SU-DHL-6 (cell line): Measurements from ENCODE around the gene PSORS1C1.
"Not testable (repeated sequence)": the region's sequence is repeated elsewhere in the genome, so short reads cannot be mapped to it uniquely, and the experiment has no call there.

ENCODE experiments used
- H2AFZ ChIP-seq: fragments of 200-600 bp; sonication (generic); 2 replicates; pipeline ENCODE4 v1.6.1; 2014; ENCODE audit warnings: low read depth, mild to moderate bottlenecking, moderate library complexity, mixed read lengths, antibody characterized with exemption, low read length; ENCODE audit not compliant: severe bottlenecking
- H3F3A ChIP-seq: fragments of 200-600 bp; shearing (Covaris generic); 2 replicates; pipeline ENCODE4 v1.6.0; 2016; ENCODE audit warnings: antibody characterized with exemption, mild to moderate bottlenecking; ENCODE audit not compliant: insufficient read depth
- H3K27ac ChIP-seq: fragments of 200-600 bp; sonication (generic); 2 replicates; pipeline ENCODE4 v1.5.1; 2016; ENCODE audit warnings: low read depth, mild to moderate bottlenecking, low read length, moderate library complexity, mixed read lengths
- H3K27me3 ChIP-seq: fragments of 200-600 bp; sonication (generic), shearing (Covaris generic); 2 replicates; pipeline ENCODE4 v1.6.0; 2014; ENCODE audit warnings: mild to moderate bottlenecking, low read length
- H3K36me3 ChIP-seq: fragments of 200-600 bp; sonication (generic); 2 replicates; pipeline ENCODE4 v1.6.1; 2014; ENCODE audit warnings: mild to moderate bottlenecking, low read length, mixed read lengths
- H3K4me2 ChIP-seq: fragments of 300-600, 200-600 bp; shearing (Covaris generic), sonication (generic); 2 replicates; pipeline ENCODE4 v1.6.0; 2014; ENCODE audit warnings: low read length, low read depth, mild to moderate bottlenecking; ENCODE audit not compliant: poor library complexity, severe bottlenecking
- H3K4me3 ChIP-seq: fragments of 200-600 bp; sonication (generic); 2 replicates; pipeline ENCODE4 v1.5.1; 2014; ENCODE audit warnings: antibody characterized with exemption, low read length, mild to moderate bottlenecking, mixed read lengths; ENCODE audit not compliant: insufficient read depth, poor library complexity, severe bottlenecking
- H3K79me2 ChIP-seq: fragments of 200-600 bp; sonication (generic); 2 replicates; pipeline ENCODE4 v1.6.1; 2014; ENCODE audit warnings: mild to moderate bottlenecking, low read length, moderate library complexity; ENCODE audit not compliant: insufficient read depth
- H3K9ac ChIP-seq: fragments of 200-600 bp; sonication (generic); 2 replicates; pipeline ENCODE4 v1.7.0; 2014; ENCODE audit warnings: mild to moderate bottlenecking, low read length
- H3K9me2 ChIP-seq: fragments of 200-600 bp; sonication (generic); replicated peaks from 2 replicates; pipeline ENCODE4 v1.6.1; 2014; ENCODE audit warnings: low read length; ENCODE audit not compliant: insufficient read depth
- H3K9me3 ChIP-seq: fragments of 200-600 bp; sonication (generic); 2 replicates; pipeline ENCODE4 v1.6.1; 2014; ENCODE audit warnings: low read length, mixed read lengths; ENCODE audit not compliant: insufficient read depth
- H4K20me1 ChIP-seq: fragments of 200-600 bp; sonication (generic); 2 replicates; pipeline ENCODE4 v1.6.1; 2014; ENCODE audit warnings: low read depth, mild to moderate bottlenecking, antibody characterized with exemption, low read length, moderate library complexity, mixed read lengths
- EZH2phosphoT487 ChIP-seq: fragments of 200-600 bp; sonication (generic), shearing (Covaris generic); conservative IDR thresholded peaks from 2 replicates; pipeline ENCODE4 v1.6.1; 2018; ENCODE audit warnings: mild to moderate bottlenecking, antibody characterized with exemption, low read length, moderate library complexity, mixed read lengths
- TF ChIP-seq, protein P1 (sequence below): fragments of 200-600 bp; sonication (generic); IDR thresholded peaks from one replicate; pipeline ENCODE4 v1.5.1; 2017; ENCODE audit warnings: antibody characterized with exemption, mild to moderate bottlenecking, low read length, moderate library complexity; ENCODE audit not compliant: insufficient read depth, poor library complexity, severe bottlenecking

Gene PSORS1C1, protein sequence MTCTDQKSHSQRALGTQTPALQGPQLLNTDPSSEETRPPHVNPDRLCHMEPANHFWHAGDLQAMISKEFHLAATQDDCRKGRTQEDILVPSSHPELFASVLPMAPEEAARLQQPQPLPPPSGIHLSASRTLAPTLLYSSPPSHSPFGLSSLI

DNA sequence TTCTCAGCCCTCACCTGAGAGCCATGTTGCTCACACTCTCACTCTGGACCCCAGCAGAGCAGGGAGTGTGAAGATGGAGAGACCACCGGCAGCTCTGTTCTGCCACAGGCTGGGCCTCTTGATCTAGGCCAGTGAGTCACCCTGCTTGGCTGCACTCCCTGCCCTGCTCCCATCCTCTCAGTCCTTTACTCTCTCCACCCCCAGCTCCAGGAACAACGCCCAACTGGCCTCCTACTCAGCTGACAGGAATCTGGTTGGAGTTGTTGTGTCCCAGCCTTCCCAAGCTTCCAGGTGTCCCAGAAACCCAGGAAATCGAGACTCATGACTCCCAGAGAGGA is at the start of gene PSORS1C1:
PSORS1C1 (plus strand) TSS at position 260 of the 338 bp plus-strand sequence. CDS start 14,833 bp downstream, outside the sequence.
- TF ChIP-seq, protein P1, sequence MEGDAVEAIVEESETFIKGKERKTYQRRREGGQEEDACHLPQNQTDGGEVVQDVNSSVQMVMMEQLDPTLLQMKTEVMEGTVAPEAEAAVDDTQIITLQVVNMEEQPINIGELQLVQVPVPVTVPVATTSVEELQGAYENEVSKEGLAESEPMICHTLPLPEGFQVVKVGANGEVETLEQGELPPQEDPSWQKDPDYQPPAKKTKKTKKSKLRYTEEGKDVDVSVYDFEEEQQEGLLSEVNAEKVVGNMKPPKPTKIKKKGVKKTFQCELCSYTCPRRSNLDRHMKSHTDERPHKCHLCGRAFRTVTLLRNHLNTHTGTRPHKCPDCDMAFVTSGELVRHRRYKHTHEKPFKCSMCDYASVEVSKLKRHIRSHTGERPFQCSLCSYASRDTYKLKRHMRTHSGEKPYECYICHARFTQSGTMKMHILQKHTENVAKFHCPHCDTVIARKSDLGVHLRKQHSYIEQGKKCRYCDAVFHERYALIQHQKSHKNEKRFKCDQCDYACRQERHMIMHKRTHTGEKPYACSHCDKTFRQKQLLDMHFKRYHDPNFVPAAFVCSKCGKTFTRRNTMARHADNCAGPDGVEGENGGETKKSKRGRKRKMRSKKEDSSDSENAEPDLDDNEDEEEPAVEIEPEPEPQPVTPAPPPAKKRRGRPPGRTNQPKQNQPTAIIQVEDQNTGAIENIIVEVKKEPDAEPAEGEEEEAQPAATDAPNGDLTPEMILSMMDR, result no peak
- TF ChIP-seq EZH2phosphoT487, result no peak
- no peak within 1 kb of the TSS for H3K27ac ChIP-seq
- no peaks in the 10 kb centered on the region for H4K20me1 ChIP-seq
- H3K9me3 ChIP-seq, result no peaks in the 10 kb centered on the region
- no peak within 1 kb of the TSS for H3K4me3 ChIP-seq
- no peak within 1 kb of the TSS for H3K4me2 ChIP-seq
- H3F3A ChIP-seq, result no peaks in the 10 kb centered on the region
- no peaks in the 10 kb centered on the region for H3K9me2 ChIP-seq
- no peak within 1 kb of the TSS for H2AFZ ChIP-seq
- H3K36me3 ChIP-seq, result no peaks in the 10 kb centered on the region
- no peaks in the 10 kb centered on the region for H3K27me3 ChIP-seq
- no peak within 1 kb of the TSS for H3K9ac ChIP-seq
- no peaks in the 10 kb centered on the region for H3K79me2 ChIP-seq

DNA sequence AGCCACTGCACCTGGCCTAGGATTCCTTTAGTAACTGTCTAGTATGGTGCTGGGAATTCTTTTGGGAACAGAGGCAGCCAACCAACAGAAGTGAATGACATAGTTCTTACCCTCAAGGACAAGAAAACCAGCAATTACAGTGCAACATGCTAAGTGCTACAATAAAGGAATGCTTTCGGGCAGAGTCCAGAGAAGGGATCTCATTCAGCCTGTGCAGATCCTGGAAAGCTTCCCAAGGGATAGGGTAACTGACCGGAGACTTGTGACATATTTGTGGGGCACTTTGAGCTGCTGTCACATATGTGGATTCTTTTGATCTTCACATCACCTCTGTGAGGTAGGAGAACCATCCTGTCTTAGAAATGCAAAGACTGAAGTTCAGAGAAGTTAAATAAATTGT is 49.0 kb upstream of the PSORS1C1 start:
- TF ChIP-seq EZH2phosphoT487, result no peak
- TF ChIP-seq, protein P1, result no peak
- H3K9me2 ChIP-seq, result no peaks in the 10 kb centered on the region
- H3K79me2 ChIP-seq, result no peaks in the 10 kb centered on the region
- H2AFZ ChIP-seq, result no peak overlapping the region
- 0 out of 2 replicates have a peak, but pooled peaks cover 4% of the 10 kb centered on the region for H3K27me3 ChIP-seq
- no peak overlapping the region for H3K4me3 ChIP-seq
- no peaks in the 10 kb centered on the region for H4K20me1 ChIP-seq
- no peaks in the 10 kb centered on the region for H3F3A ChIP-seq
- no peak overlapping the region for H3K27ac ChIP-seq
- no peaks in the 10 kb centered on the region for H3K9me3 ChIP-seq
- H3K36me3 ChIP-seq, result no peaks in the 10 kb centered on the region
- no peak overlapping the region for H3K9ac ChIP-seq
- H3K4me2 ChIP-seq, result no peak overlapping the region

DNA sequence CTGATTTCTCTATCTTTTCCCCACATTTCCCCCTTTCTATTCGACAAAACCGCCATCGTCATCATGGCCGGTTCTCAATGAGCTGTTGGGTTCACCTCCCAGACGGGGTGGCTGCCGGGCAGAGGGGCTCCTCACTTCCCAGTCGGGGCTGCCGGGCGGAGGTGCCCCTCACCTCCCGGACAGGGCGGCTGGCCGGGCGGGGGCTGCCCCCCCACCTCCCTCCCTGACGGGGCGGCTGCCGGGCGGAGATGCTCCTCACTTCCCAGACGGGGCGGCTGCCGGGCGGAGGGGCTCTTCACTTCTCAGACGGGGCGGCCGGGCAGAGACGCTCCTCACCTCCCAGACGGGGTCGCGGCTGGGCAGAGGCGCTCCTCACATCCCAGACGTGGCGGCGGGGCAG is 47.6 kb upstream of the PSORS1C1 start:
- H4K20me1 ChIP-seq, H3K9me2 ChIP-seq, H3F3A ChIP-seq, H3K9me3 ChIP-seq, H3K27ac ChIP-seq, H3K9ac ChIP-seq, H2AFZ ChIP-seq, H3K4me3 ChIP-seq, H3K4me2 ChIP-seq, H3K36me3 ChIP-seq, H3K27me3 ChIP-seq, H3K79me2 ChIP-seq: not testable (repeated sequence)

DNA sequence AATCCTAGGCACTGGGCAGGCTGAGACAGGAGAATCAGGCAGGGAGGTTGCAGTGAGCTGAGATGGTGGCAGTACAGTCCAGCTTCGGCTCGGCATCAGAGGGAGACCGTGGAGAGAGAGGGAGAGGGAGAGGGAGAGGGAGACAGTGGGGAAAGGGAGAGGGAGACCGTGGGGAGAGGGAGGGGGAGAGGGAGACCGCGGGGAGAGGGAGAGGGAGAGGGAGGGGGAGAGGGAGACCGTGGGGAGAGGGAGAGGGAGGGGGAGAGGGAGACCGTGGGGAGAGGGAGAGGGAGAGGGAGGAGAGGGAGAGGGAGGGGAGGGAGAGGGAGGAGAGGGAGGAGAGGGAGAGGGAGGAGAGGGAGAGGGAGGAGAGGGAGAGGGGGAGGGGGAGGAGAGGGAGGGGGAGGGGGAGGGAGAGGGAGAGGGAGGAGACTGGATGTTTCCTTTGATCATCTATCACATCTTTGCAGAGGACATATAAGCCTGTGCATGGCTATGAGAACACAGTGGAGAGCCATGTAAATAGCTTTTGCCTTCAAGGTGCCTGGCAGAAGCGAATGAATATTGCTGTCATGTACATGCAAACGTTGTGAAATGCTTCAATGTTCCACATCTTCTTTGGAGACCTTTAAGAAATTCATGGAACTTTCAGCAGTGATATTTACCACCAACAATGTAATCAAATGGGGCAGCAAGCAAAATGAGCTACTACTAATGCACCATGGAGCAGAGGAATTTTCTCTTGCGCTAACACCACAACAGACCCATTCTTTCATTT is 46.5 kb upstream of the PSORS1C1 start:
- not testable (repeated sequence) for H2AFZ ChIP-seq, H3K4me3 ChIP-seq

More for the DNA sequence above, 46.5 kb upstream of the PSORS1C1 start:
- not testable (repeated sequence) for H3K9me3 ChIP-seq, H3K36me3 ChIP-seq, H3K27me3 ChIP-seq, H3K4me2 ChIP-seq, H4K20me1 ChIP-seq, H3K9ac ChIP-seq, H3K79me2 ChIP-seq, H3K27ac ChIP-seq, H3F3A ChIP-seq, H3K9me2 ChIP-seq
